Measurements from ENCODE around the gene POLR3B.
"Not testable (repeated sequence)": the region's sequence is repeated elsewhere in the genome, so short reads cannot be mapped to it uniquely, and the experiment has no call there.

The POLR3B gene

GRCh38 chr12:106357549-106358395 is at the start of gene POLR3B:
Gene POLR3B (plus strand): TSS chr12:106357748. CDS start chr12:106357880, 132 bp downstream.
- DNase-seq (ENCODE audit: low spot score): peak; percentile 94

DNA sequence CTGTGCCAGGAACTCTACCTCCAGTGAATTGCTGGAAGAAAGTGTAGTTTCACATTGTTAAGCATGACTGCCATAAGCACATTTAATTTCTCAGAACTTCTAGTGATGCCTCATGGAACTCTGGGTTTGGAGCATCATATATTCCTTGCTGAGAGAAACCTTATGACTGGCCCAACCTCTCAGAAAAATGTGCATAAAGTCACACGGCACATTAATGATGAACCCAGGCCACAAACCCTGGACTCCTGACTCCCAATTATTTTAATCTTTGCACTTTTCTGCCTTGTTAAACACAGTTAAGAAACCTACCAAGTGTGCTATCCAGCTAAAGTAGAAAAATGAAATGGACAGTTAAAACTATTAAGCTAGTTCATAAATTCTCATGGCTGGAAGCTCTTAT is 49.4 kb upstream of the POLR3B start:
- no peak for DNase-seq (ENCODE audit: low spot score)

DNA sequence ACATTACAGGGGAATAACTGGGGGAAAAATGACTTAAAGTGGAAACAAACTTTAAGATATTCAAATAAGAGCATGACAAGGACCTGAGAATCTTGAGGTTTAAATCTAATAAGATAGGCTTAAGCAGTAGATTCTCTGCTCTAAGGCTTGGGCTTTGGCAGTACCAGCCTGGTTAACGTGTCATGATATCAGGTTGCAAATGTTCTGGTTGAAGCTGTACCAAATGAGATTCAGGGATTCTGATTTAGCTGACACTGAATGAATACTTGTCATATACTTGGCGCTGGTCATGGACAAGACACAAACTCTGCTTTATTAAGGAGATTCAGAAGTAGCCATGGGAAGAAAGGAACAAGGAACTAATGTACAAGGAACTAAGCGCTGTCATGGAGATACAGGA is 48.9 kb upstream of the POLR3B start:
- DNase-seq (ENCODE audit: low spot score): no peak

- DNase-seq (ENCODE audit: low spot score): peak; percentile 72
These were observed 47.7 kb upstream of the POLR3B start for GRCh38 chr12:106309671-106310505.

GRCh38 chr12:106310687-106311086 is 46.9 kb upstream of the POLR3B start:
- no peak for DNase-seq (ENCODE audit: low spot score)

DNA sequence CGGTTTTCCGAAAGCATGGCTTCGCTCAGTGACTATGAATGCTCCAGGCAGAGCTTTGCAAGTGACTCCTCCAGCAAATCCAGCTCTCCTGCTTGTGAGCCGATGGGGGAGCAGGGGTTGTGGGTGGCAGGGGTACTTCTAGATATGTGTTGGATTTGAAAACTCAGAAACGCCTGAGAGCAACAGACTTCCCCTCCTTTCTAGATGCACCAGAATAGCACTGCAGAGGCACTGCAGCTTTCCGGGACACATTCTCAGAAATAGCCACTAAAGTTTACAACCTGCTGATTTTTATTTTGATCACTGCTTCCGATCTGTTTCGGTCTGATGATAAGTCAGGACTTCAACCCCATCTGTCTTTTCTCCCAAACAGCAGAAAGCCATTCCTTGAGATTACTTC is 46.4 kb upstream of the POLR3B start:
- no peak for DNase-seq (ENCODE audit: low spot score)

- not testable (repeated sequence) for DNase-seq (ENCODE audit: low spot score)
These were observed 44.1 kb upstream of the POLR3B start for GRCh38 chr12:106313413-106313812.

- DNase-seq (ENCODE audit: low spot score): no peak
These were observed 42.0 kb upstream of the POLR3B start for GRCh38 chr12:106315523-106315922.

- DNase-seq (ENCODE audit: low spot score): no peak
These were observed 40.0 kb upstream of the POLR3B start for GRCh38 chr12:106317406-106318082.

GRCh38 chr12:106321139-106321850 is 36.3 kb upstream of the POLR3B start:
- no peak for DNase-seq (ENCODE audit: low spot score)

- no peak for DNase-seq (ENCODE audit: low spot score)
These were observed 34.0 kb upstream of the POLR3B start for GRCh38 chr12:106323537-106323936.

GRCh38 chr12:106327309-106327869 is 30.2 kb upstream of the POLR3B start:
- no peak for DNase-seq (ENCODE audit: low spot score)

- no peak for DNase-seq (ENCODE audit: low spot score)
These were observed 28.8 kb upstream of the POLR3B start for GRCh38 chr12:106328735-106329134.

- DNase-seq (ENCODE audit: low spot score): no peak
These were observed 28.1 kb upstream of the POLR3B start for GRCh38 chr12:106329231-106329982.

DNA sequence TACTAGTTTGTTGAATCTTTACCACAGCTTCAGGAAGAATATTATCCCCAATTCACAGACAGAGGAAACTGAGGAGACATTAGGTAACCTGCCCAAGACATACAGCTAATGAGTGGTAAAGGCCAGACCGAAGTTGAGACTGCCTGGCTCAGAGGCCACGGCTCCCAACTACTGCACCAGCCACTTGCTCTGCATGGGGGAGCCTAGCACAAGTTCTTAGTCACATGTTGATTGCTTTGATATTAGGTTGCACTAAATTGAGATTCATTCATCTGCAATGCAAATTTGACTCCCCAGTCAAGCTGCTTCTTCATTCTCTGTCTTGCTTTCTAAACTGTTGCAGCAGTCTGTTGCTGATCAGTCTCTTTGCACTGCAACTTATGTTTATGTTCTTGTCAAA is 25.9 kb upstream of the POLR3B start:
- DNase-seq (ENCODE audit: low spot score): no peak

DNA sequence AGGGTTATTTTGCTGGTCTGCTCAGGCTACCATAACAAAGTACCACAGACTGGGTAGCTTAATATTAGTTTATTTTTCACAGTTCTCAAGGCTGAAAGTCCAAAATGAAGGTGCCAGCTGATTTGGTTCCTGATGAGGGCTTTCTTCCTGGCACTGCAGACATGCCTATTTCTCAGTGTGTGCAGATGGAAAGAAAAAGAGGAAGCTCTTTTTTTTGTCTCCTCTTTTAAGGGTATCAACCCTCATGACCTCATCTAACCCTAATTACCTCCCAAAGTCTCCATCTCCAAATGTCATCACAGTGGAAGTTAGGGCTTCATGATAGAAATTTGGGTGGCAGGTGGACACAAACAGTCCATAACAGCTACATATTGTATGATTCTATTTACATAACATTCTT is 25.0 kb upstream of the POLR3B start:
- DNase-seq (ENCODE audit: low spot score): no peak

DNA sequence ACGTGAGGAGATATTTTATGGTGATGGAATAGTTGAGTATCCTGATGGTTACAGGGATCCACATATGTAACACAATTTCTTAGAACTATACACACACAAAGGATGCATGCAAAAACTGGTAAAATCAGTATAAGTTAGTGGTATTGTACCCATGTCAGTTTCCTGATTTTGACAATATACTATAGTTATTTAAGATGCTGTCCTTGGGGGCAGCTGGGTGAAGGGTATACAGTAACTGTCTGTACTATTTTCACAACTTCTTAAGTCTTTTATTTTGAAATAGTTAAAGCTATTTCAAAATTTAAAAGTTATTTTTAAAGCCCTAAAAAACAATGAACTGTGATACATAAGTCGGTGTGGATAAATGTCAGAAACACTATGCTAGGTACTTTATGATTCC is 24.5 kb upstream of the POLR3B start:
- DNase-seq (ENCODE audit: low spot score): no peak

- no peak for DNase-seq (ENCODE audit: low spot score)
These were observed 23.8 kb upstream of the POLR3B start for GRCh38 chr12:106333756-106334155.

DNA sequence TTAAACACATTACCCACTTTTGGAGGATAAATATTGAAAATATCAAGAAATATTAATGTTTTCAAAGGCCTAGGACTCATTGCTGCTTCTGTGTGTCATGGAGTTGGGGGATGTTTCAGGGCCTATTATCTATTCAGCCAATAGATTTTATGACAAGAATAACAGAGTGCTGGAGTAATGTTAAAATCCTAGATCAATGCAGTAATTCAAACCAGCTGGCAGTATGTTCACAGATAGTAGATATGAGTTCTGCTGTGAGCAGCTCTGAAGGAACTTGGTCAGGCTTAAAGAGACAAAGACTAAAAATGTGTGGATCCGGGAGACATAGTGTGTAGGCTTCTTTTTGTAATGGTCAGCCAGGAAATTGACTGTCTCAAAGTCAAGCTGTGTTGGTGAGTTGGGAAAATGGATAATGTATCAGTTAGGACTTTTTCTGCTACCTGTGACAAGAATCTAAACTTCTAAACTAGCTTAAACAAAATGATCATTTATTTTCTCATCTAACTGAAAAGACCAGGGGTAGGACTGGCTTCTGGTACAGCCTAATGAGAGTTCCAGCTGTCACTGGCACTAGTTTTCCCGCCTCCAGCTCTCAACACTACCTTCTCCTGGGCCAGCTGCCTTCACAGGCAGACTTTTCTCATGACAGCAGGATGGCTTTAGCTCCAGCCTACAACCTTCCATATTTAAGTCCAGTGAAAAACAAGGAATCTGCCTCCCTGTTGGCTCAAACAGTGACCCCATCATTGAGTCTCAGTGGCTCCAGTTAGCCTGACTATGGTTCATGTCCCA is 16.3 kb upstream of the POLR3B start:
- DNase-seq (ENCODE audit: low spot score): no peak

All from AG08396 (cell line).